HG03457 (cell line): ENCODE measurements around the gene ARHGAP44.
"Not testable (repeated sequence)": the region's sequence is repeated elsewhere in the genome, so short reads cannot be mapped to it uniquely, and the experiment has no call there.

Experiments
- ATAC-seq: cut with Tn5 transposase; IDR thresholded peaks from one replicate; pipeline ENCODE4 v1.9.1; 2021; ENCODE audit warnings: moderate number of reproducible peaks; ENCODE audit not compliant: unreplicated experiment

ARHGAP44 gene

DNA sequence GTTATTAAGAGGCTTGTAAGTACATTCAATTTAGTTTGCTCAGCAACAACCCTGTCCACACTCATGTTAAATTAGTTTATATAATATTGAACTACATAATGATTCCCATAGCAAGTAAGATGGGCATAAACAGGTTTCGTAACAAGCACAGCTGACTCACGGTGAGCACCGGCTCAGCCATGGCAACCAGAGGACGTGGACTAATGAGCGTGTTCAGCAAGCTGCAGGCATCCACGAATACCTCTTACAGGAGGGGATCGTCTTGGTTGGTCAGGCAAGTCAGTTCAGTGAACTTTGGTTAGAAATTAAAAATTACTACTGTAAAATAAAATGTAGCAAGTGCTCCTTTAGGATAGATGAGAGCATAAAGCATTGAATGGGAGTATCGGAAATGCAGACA is 170.1 kb downstream of the ARHGAP44 start:
- ATAC-seq: no peak

DNA sequence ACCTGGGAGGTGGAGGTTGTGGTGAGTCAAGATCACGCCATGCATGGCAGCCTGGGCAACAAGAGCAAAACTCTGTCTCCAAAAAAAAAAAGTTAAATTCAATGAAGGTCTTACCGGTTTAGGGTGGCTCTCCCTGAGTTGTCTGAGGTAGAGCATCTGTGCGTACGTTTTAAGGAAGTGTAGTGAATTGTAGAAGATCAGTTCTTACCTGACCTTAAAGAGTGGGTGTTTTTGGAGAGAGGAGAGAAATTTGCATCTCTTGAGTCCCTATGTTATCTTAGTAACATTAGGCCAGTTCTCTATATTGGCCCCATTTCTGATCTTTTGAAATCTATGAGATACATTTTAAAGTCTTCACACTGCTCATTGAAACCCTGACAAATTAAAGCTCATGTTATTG is 172.4 kb downstream of the ARHGAP44 start:
- no peak for ATAC-seq

DNA sequence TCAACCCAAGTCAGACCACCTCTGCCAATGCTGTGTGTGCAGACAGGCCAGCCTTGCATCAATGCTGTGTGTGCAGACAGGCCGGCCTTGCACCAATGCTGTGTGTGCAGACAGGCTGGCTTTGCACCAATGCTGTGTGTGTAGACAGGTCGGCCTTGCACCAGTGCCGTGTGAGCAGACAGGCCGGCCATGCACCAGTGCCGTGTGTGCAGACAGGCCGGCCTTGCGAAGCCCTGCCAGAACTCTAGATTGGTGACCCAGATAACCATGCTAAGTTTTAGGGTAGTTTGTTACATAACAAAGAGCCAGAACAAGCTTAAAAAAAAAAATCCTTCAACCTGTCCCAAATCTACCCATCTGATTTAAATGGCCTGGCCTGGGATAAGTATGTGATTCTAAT is 174.2 kb downstream of the ARHGAP44 start:
- no peak for ATAC-seq

DNA sequence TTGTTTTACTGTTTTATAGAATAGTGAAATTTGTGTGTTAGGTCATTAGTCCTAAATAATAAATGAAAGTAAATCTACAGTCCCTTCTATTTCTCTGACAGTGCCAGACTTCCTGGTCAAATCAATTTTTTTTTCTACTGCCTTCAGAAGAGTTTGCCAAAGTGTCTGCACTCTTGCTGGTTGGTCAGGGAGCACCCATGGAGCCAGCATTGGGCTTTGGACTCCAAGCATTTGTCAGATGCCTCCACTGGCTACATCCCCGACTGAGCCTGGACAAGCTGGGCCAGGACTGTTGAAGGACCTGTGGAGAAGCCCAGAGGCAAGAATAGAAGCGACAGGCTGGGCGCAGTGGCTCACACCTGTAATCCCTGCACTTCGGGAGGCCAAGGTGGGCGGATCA is 174.9 kb downstream of the ARHGAP44 start:
- no peak for ATAC-seq

DNA sequence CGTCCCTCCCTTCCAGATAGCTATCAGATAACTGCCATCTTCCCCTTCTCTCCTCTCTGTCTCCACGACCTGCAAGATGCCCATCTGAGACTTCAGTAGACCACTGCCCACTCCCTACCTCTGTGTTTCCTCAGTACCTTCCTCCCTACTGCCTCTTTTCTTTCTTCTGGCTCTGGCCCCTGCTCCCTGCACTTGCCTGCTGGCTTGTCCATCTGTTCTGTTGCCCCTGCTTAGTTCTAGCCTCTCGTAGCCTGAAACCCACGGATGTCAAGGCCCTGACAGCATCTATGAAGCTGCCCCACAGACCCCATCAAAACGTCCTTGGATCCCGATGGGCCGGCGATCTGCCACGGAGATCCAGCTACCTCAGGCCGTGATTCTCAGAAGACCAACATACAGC is 175.5 kb downstream of the ARHGAP44 start:
- no peak for ATAC-seq

DNA sequence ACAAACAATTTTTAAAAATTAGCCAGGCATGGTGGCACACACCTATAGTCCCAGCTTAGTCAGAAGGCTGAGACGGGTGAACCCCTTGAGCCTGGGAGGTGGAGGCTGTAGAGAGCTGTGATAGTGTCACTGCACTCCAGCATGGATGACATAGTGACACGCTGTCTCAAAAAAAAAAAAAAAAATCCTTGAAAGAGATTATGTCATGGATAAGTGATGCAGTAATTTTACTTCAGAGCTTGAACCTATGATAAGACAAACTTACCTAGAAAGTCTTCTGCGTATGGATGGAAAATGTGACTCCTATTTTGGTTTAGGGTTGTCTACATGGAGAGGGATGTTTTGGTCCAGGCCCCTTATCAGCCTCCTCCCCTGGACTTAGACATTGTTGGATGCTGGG is 176.7 kb downstream of the ARHGAP44 start:
- no peak for ATAC-seq

DNA sequence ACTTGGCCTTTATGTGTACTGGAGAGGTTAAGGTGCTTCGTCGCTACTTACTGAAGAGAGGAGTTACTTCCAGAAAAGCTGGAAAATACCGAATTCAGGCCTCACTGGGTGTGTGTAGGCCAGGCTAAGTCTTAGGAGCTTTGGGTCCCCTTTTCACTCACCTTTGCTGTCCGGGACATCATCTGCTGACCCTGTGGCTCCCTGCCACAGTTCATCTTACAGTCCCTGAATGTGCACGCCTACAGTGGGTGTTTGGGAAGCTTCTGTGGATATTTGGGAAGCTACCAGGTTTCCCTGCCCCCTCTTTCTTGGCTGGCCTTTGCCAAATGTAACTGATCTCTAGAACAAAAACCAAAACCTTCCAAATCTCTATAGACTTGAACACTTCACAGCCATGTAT is 177.1 kb downstream of the ARHGAP44 start:
- no peak for ATAC-seq

DNA sequence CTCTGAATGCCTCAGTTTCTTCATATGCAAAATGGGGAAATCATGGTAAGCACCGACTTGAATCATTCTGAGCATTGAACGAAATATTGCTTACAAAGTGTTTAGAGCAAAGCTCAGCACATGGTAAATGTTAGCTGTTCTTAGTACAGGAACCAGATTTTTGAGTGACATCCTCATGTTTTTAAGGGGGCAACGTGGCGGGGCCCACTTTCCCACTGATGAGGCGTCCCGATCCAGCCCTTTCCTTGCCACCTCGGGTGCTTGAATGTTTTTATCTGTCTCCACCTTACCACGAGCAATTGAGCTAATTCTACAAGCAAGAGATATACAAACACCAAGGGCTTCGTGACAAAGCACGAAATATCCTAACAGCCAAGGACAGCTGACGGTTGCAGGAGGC is 178.7 kb downstream of the ARHGAP44 start:
- no peak for ATAC-seq

DNA sequence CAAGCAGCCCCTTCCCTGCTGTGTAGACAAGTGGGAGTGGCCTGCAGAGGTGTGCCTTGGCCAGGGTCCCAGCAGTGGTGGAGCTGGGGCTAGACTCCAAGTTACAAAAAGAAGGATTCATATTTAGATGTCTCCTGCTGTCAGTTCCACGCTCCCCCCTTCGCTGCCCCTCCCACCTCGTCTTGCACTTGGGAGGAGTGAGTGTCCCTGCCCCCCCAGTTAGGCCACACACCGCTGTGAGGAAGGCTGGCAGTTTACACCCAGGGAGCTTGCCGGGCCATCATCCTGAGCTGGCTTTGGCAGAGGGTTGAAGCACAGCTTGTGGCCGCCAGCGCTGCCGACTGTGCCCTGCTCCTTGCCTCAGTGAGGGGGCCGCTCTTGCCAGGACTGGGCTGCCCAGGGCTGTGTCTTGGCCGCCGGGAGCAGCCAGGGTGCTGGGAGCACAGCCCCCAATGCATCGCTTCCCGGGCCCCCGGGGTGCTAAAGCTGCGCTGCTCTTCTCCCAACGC is 184.3 kb downstream of the ARHGAP44 start:
- ATAC-seq: no peak

DNA sequence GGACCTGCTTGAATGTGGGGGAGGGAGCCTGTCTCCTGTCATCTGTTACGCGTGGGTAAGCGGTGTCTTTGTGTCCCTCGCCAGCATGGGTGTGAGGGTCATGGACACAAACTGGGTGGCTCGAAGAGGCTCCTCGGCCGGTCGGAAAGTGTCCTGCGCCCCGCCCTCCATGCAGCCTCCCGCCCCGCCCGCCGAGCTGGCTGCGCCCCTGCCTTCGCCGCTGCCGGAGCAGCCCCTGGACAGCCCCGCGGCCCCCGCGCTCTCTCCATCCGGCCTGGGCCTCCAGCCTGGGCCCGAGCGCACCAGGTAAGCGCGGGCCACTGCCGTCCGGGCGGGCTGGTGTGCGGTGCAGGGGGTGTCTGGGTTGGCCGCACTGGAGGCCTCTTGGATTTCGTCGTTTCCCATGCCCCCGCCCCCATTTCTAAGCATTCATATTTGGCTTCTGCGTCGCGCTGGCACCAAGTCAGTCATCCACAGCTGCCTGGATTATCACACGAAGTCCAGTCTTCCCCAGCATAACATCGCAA is 184.8 kb downstream of the ARHGAP44 start:
- no peak for ATAC-seq

DNA sequence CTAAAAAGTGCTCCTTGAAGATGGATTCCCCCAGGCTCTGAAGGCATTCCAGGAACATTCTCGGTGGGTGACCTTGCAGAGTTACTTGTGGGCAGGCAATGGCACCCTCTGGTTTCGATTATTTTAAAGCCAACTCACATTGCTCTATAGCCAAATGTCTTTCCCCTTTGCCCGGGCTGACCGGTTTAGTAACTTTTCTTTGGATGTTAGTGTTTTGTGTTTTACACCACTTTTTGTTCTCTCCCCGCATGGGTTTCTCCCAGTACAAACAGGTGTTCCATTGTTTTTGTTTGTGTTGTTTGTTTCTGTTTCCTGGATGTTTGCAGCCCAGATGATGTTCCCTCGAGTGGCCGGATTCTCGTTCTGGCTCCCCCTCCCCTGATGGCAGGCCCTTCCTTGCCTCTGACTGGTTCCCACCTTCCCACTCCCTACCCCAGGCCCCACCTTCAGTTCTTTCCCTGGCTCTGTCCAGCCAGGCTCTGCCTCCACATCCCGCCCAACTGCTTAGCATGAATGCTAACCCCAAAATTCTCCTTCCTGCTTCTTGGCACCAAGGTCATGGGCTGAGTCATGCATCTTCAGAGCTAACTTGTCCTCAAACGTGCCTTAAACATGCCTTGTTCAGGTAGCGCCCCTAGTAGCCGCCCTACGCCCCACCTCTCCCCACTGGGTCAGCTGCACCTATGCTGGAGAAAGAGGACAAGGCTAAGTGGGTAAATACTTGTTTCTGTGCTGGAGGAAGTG is 187.9 kb downstream of the ARHGAP44 start:
- ATAC-seq: no peak

DNA sequence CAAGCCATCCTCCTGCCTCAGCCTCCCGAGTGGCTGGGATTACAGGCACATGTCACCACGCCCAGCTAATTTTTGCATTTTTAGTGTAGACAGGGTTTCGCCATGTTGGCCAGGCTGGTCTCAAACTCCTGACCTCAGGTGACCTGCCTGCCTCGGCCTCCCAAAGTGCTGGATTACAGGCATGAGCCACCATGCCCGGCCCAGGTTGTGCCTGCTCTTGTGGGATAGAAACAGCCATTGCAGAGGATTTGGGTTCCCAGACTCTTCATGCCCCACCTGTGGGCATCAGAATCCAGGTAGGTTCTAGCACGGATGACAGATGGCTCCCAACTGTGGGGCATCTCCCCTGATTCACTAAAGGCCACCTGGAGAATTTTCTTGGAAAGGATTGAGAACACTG is 189.5 kb downstream of the ARHGAP44 start:
- not testable (repeated sequence) for ATAC-seq

DNA sequence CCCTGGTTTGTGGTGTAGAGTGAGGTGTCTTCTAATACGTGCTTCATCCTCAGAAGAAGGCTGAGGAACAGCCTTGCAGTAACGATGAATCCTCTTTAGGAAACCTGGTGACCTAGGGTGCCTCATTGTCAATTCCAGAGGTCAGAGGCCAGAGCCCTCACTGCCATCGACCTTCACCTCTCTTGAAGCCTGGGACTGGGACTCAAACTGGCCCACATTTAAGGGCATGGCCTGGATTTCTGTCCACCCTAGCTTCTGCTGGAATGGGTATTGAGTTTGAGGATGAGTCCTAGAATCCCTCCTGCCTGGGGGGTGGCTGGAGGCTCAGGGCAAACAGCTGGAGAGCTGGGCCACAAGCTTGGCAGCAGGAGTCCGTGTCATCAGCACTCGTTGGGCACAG is 189.9 kb downstream of the ARHGAP44 start:
- no peak for ATAC-seq

DNA sequence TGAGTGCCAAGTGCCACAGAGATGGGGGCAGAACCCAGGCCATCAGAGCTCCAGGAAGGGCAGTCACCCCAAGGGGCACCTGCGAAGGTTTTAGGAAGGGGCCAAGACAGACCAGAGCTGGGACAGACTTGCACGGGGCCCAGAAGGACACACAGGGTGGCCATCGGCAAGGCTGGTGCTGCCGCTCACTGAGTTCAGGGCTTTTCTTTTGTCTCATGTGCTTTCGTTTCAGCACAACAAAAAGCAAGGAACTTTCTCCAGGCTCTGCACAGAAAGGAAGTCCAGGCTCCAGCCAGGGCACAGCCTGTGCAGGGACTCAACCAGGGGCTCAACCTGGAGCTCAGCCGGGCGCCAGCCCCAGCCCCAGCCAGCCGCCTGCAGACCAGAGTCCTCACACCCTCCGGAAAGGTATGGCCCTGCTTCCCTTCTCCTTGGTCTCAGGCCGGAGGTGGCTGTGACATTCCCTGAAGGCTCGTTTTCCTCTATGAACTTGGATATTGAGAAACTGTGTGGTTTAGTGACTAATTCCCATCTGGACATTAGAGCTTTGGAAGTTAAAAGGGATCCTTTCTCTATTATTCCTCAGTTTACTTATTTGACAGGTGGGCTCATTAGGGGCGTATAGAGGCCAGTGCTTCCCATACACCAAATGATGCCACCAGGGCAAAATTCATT is 190.7 kb downstream of the ARHGAP44 start:
- no peak for ATAC-seq

DNA sequence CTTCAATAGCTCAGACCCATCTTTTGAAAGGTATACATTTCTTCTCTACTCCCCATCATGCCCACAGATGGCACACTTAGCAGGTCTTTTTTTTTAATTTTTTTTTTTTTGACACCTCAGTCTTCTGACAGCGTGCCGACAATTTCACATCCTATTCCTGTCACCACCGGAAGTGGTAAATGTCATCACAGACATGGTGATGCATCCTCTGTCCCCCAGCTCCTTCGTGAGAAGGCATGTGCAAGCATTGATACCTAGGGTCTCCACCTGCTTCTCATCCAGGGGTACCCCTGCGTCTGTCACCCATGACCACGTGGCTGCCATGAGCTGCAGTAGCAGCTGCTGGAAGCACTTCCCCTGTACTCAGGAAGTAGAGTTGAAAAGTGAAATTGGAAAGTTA is 192.9 kb downstream of the ARHGAP44 start:
- no peak for ATAC-seq

DNA sequence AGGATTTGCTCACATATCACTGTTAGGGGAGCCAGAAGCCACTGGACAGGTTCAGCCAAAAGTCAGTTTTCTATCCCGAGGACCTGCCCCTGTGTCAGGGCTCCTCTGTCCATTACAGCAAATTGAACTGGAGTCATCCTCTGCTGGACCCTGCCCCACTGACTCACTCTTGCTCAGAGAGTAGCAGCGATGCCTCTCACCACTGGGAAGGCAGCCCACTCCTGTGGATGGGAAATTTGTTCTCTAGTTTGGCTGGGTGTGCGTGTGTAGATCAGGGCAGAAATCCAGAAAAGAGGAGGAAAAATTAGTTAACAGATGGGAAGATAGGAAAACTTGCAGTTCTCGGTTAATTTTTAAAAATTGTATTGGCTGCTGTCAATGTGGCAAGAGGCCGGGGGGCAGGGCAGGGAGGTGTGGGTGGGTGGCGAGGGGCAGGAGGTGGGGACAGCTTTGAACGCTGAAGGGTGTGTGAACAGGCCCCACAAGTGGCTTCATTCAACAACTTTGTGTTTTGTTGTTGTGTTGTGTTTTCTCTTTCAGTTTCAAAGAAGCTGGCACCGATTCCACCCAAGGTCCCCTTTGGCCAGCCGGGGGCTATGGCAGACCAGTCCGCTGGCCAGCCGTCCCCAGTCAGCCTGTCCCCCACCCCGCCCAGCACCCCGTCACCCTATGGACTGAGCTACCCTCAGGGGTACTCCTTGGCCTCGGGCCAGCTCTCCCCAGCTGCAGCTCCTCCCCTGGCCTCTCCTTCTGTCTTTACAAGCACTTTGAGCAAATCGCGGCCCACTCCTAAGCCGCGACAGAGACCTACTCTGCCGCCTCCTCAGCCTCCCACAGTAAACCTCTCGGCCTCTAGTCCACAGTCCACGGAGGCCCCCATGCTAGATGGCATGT is 194.9 kb downstream of the ARHGAP44 start:
- no peak for ATAC-seq

DNA sequence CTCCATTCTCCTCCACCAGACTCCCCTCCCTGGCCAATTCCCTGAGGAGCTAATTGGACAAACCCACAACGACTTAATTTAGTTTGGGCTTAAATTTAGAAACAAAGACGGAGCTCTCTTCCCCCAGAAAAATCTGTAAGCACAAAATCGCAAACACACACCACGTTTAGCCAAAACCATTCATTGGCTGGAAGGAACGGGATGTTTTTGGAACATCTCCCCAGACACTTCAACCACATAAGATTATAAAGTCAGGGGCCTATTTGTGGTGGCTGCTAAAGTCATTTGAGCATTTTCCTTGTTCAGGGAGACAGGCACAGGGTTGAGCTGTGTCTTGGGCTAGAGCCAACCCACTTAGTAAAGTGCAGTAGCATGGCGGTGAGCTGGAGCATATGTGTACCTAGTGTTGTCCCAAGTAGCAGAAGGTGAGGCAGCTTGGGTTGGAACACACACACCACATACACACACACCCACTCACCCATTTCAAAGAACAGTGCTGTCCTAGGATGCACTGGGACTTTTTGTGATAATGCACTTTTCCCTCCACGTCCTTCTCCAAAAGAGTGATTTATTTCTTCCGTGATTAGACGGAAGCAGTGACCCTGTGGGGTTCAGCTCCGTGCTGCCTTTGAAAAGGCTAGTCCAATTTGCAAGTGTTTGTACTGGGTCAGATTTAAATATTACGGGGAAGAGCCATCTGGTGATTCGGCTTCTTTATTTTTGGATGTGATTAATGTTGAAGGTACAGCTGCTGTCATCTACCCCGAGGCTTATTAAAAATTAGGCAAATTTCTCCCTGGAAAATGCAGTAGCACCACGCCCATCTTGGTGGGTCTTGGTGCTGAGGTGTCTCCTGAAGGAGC is 196.4 kb downstream of the ARHGAP44 start:
- no peak for ATAC-seq

DNA sequence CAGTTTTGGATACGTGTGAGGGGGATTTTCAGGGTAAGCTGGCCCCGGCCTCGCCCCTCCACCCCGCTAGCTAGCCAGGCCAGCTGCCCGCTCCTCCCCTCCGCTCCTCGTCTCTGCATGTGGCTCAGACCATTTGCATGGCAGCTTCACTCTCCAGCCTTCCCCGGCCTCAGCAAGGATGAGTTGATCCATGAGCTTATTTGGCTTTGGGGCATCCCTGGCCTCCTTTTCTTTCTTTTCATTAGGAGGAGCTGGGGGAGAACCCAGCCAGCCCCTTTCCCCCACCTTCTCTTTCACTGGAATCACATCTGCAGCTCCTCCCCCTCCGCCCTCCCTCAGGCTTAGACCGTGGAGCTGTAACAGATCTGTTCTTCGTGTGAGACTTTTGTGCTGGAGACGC is 197.8 kb downstream of the ARHGAP44 start:
- no peak for ATAC-seq

DNA sequence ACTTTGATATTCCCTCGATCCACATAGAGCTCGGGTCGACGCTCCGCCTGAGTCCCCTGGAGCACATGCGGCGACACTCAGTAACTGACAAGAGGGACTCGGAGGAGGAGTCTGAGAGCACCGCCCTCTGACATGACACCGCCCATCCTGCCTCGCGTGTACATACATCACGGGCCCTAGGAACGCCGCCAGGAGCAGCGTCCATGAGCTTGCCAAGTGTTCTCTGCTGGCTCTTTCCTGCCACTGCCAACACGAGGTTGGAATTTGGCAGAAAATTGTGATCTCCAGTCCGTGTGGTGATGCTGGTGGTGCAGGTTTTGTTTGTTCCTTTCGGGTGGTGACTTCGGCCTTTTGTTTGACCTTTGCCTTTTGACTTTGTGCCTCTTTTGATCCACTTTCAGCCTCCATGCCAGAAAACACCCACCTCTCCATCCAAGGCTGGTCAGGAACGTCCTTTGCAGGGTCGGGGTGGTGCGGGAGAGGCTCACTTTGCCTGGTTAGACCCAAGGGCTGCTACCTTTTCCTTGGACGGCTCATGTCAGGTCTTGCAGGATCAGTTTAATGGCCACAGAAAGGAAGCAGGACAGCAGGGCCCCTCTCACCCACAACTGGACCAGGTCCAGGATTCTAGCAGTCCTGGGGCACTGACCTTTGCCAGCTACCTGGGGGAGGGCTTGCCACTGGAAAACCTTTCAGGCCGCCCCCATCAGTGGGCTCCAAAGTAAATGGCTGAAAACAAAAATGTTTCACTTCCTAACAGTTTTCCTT is 200.9 kb downstream of the ARHGAP44 start:
- ATAC-seq: no peak

DNA sequence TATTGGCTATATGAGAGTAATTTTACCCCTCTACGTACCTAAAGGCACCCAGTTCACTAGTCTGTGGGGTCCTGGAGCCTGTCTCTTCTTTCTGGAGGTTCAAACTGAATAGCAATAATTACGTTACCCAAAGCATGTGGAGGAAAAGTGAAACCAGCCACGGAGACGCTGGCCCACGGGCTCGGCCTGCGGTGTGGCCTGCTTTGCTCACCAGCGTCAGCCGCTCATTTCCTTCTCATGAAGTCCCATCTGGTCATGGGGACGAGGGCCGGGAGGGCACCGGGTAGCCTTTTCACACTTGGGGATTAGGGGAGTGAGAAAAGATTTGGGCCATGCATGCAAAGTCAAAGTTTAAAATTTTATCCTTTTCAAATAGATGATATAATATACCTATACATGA is 201.6 kb downstream of the ARHGAP44 start:
- ATAC-seq: no peak
